NT2/D1 (cell line): Measurements from ENCODE around the gene ACVR2B.

Source experiments
- SUZ12 ChIP-seq: IDR thresholded peaks from 2 replicates; pipeline ENCODE4 v1.6.1; 2011; ENCODE audit not compliant: insufficient read length, insufficient read depth; ENCODE audit errors: extremely low read depth
- YY1 ChIP-seq: IDR thresholded peaks from 2 replicates; pipeline ENCODE4 v1.6.1; 2011; ENCODE audit not compliant: insufficient read length, insufficient read depth

- TF ChIP-seq SUZ12: no peak
- no peak for TF ChIP-seq YY1
Observed at GRCh38 chr3:38516669-38517068, 63.0 kb downstream of the ACVR2B start.
